SK-N-DZ (cell line): ENCODE results near the gene CREB3L4.
A peak's percentile ranks its signal among the peaks of the same experiment; 100 is the strongest.
"Not testable (repeated sequence)": the region's sequence is repeated elsewhere in the genome, so short reads cannot be mapped to it uniquely, and the experiment has no call there.

ENCODE experiments used
- DNase-seq: peaks from one replicate; pipeline ENCODE4 v3.0.0-alpha.2; 2015; ENCODE audit warnings: low spot score
- small RNA-seq, 2 experiments: library from RNA; depleted of rRNA; stranded (forward); fragments of <200 nt; gene quantifications; one replicate each; pipeline ENCODE3, GENCODE V24; 2014

The CREB3L4 gene

GRCh38 chr1:153985341-153985912 is 17.7 kb downstream of the CREB3L4 start:
- no peak for DNase-seq

DNA sequence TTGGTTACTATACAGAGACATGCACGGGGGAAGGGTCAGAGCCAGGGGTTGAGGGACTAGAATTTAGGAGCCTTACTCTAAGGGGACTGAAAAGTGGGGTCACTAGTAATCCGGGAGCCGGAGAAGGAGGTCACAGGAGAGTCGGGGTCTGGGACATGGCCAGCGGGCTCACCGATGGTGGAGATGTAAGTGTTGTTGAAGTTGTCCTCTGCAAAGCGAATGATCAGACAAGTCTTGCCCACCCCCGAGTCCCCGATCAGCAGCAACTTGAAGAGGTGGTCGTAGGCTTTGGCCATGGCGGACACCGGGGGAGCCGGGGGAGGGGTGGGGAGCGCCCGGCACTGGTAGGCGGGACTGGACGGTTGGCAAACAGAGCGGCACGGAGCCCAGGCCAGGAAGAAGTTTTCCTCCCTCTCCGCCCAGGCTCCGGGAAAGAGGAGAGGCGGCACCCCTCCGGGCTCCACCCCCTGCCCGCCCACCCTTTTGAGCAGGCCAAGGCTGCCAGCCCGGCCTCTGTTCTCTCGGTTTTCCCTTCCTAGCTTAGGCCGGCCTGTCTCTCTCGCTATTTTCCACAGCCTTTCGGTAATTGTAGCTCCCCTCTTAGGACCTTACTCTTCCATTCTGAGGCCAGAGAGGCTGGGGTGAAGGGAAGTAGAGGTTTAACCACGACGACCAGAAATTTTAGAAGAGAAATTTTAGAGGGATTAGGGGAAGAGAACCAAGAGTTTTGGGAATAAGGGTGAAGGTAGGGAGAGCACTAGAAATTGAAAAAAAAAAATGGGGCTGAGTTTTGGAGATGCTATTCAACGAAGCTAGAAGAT is 18.4 kb downstream of the CREB3L4 start, which contains the start of gene RAB13:
RAB13 (minus strand) TSS at position 399 of the 821 bp plus-strand sequence; CDS start at position 296, 103 bp downstream.
- peak; percentile 86 for DNase-seq

DNA sequence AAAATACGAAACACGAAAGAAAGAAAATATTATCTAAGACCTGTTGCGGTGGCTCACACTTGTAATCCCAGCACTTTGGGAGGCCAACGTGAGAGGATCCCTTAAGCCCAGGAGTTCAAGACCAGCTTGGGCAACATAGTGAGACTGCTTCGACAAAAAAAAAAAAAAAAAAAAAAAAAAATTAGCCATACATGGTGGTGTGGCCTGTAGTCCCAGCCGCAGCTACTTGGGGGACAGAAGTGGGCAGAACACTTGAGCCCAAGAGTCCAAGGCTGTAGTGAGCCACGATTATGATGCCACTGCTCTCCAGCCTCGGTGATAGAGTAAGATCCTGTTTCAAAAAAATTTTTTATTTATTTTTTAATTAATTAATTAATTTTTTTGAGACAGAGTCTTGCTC is 19.9 kb downstream of the CREB3L4 start:
- no peak for DNase-seq

GRCh38 chr1:153990468-153991150 is 22.9 kb downstream of the CREB3L4 start, which contains the start of gene RPS27:
Gene RPS27 (plus strand): TSS chr1:153990762. CDS start chr1:153990797, 35 bp downstream.
- peak; percentile 99 for DNase-seq

- DNase-seq: no peak
Observed at GRCh38 chr1:153991151-153991630, 23.5 kb downstream of the CREB3L4 start.

DNA sequence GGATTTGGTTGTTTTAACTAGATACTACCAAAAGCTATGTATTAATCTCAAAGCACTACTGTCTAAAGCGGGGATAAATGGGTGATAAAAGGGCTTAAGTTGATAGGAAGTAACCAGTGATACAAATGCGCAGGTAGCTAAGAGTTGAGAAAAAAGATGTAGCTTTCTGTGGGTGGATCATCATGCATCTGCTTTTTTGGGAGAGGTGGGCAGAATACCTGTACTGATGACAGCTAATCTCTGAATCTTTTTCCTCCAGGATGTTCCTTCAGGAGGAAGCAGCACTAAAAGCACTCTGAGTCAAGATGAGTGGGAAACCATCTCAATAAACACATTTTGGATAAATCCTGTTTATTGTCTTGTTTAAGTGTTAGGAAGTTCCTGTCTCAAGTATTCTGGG is 24.1 kb downstream of the CREB3L4 start:
- no peak for DNase-seq

GRCh38 chr1:153995202-153995601 is 27.5 kb downstream of the CREB3L4 start:
- DNase-seq: no peak

- no peak for DNase-seq
Observed at GRCh38 chr1:153995640-153996039, 27.9 kb downstream of the CREB3L4 start.

DNA sequence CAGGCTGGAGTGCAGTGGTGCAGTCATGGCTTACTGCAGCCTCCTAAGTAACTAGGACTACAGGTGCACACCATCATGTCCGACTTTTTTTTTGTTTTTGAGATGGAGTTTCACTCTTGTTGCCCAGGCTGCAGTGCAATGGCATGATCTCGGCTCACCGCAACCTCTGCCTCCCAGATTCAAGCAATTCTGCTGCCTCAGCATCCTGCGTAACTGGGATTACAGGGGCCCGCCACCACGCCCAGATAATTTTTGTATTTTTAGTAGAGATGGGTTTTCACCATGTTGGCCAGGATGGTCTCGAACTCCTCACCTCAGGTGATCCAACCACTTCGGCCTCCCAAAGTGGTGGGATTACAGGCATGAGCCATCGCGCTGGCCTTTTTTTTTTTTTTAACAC is 29.2 kb downstream of the CREB3L4 start:
- DNase-seq: not testable (repeated sequence)

GRCh38 chr1:154000420-154000819 is 32.7 kb downstream of the CREB3L4 start:
- no peak for DNase-seq

GRCh38 chr1:154006136-154006535 is 38.4 kb downstream of the CREB3L4 start:
- DNase-seq: no peak

GRCh38 chr1:154012129-154012528 is 44.4 kb downstream of the CREB3L4 start:
- no peak for DNase-seq

DNA sequence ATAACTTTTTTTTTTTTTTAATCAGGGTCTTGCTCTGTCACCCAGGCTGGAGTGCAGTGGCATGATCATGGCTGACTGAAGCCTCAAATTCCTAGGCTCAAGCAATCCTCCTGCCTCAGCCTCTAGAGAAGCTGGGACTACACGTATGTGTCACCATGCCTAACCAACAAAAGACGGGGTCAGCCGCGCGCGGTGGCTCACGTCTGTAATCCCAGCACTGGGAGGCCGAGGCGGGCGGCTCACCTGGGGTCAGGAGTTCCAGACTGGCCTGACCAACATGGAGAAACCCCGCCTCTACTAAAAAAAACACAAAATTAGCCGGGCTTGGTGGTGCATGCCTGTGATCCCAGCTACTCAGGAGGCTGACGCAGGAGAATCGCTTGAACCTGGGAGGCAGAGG is 44.8 kb downstream of the CREB3L4 start:
- not testable (repeated sequence) for DNase-seq

DNA sequence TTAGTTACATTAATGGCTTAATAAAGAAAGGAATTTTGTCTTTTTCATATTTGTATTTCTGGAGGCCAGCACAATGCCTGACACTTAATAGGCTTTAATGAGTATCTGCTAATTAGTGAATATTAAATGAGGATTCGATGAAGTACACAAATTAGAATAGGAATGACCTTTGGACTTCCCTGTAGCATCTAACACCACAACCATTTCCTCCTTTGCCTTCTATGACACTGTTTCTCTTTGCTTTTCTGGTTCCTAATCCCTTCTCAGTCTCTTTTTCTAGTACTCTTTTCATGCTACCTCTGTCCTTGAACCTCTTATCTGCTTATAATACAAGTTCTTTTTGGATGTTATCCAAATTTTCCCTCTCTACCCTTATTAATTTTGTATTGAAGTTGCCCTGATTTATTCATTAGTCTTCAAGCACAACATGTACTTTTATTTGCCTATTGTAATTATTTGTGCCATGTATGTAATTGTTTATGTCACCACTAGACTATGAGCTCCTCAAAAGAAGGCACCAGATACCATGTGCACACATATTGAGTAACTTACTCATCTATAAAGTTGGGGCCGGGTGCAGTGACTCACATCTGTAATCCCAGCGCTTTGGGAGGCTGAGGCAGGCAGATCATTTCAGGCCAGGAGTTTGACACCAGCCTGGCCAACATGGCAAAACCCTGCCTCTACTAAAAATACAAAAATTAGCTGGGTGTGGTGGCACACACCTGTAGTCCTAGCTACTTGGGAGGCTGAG is 46.6 kb downstream of the CREB3L4 start:
- DNase-seq: no peak

DNA sequence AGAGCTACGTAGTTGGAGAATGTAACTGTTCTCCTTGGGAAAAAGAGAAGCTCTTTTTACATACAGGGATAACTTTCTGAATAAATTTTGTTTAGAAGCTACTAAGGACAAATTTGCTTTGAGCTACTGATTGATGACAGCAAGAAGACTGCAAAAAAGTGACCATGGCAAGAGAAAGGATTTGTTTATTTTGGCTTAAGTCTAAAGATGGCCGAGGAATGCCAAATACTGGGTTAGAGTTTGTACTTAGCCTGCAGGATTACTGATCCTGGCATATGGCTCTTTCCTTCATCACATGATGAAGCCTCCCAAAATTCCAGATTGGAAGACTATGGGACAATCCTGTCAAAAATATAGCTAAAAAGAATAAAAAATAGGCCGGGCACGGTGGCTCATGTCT is 51.6 kb downstream of the CREB3L4 start:
- no peak for DNase-seq

DNA sequence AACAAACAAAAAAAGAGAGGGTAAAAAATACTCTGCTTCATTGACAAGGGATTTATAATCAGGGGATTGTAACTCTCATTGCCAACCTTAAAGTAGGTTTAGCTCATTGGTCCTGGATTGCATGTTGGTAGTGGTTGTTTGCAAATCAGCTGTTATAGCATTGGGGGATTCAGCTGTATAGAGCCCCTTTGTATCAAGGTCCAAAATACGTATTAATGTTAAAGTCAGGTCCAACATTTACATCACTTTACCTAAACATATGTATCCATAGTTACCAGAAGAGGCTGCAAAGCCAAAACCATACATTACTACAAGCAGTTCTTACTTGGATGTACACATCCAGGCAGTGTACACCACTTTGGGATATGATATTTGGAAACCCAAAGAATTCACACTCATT is 52.2 kb downstream of the CREB3L4 start:
- no peak for DNase-seq

Small RNA genes lying within 50 kb of the gene (small RNA-seq; reads per million reads assigned to genes)
- 0.03 to 0.04 reads per million in 2 experiments for gene MIR6737
